GM06990 (cell line): ENCODE results near the gene OR4D5.

Experiments used
- DNase-seq: peaks from one replicate; pipeline ENCODE4 v3.0.0-alpha.2; 2011; ENCODE audit not compliant: insufficient read length; ENCODE audit errors: extremely low read depth
- H3K27me3 ChIP-seq: replicated peaks from 2 replicates; pipeline ENCODE4 v1.6.0; 2011; ENCODE audit warnings: low read length; ENCODE audit not compliant: control insufficient read depth, insufficient read depth
- H3K36me3 ChIP-seq: 2 replicates; pipeline ENCODE4 v1.5.1; 2011; ENCODE audit warnings: low read length; ENCODE audit not compliant: control insufficient read depth, insufficient read depth
- H3K4me3 ChIP-seq: replicated peaks from 2 replicates; pipeline ENCODE4 v1.5.1; 2011; ENCODE audit warnings: low read depth, mild to moderate bottlenecking, control low read depth, low read length
- CTCF ChIP-seq: IDR thresholded peaks from 2 replicates; pipeline ENCODE4 v1.5.1; 2011; ENCODE audit warnings: low read length, control low read depth, mild to moderate bottlenecking, inconsistent platforms; ENCODE audit not compliant: insufficient read depth, poor library complexity, severe bottlenecking

The OR4D5 gene

DNA sequence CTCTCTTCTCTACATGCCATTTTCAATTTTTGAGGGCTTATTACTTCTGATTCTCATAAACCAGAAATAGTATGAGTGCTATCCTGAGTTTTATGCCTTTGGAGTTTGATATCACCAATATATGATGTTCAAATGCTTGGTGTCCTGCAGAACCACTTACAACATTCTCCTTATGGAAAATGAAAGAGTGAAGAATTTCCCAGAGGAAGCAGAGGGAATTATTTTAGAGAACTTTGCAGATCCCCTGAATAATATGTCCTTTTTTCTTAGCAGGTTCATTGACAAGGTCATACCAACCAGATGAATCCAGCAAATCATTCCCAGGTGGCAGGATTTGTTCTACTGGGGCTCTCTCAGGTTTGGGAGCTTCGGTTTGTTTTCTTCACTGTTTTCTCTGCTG lies at the start of gene OR4D5:
TSS of gene OR4D5 (plus strand) at position 301 of the 400 bp plus-strand sequence. CDS start at position 301, 0 bp downstream.
- TF ChIP-seq CTCF, result no peak
- Histone ChIP-seq H3K4me3 (no peak within 1 kb of the TSS), H3K36me3 (no peaks in the 10 kb centered on the region), H3K27me3 (no peaks in the 10 kb centered on the region; the same call in 1 of the 2 replicates)
- no peak for DNase-seq

DNA sequence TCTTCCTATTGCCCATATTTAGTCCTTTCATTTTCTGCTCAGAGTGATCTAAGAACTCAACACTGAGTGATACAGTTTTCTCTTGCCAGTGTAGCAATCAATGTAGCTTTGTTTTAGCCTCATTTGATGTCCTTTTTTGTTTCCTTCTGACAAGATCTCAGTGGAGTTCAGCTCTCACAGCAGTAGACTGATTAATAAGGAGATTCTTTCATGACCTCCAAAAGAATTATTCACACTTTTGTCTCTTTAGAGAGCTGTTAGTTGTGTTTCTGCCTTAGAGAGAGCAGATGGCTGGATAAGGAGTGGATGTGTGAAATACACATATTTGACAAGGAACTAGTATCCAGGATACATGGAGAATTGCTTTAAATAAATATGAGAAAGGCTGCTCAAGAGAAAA lies 47.4 kb upstream of the OR4D5 start:
- Histone ChIP-seq H3K36me3 (no peaks in the 10 kb centered on the region), H3K27me3 (no peaks in the 10 kb centered on the region), H3K4me3 (no peak overlapping the region)
- no peak for TF ChIP-seq CTCF
- no peak for DNase-seq

GRCh38 chr11:123899792-123900191 lies 39.6 kb upstream of the OR4D5 start:
- DNase-seq, result no peak
- no peaks in the 10 kb centered on the region for H3K27me3 ChIP-seq
- no peaks in the 10 kb centered on the region for H3K36me3 ChIP-seq
- TF ChIP-seq CTCF, result no peak
- H3K4me3 ChIP-seq, result no peak overlapping the region

GRCh38 chr11:123901867-123902266 lies 37.5 kb upstream of the OR4D5 start, which contains the start of gene OR8D4:
OR8D4 (plus strand) TSS chr11:123902167; CDS start chr11:123906432, 4,265 bp downstream.
- no peaks in the 10 kb centered on the region for H3K27me3 ChIP-seq
- no peaks in the 10 kb centered on the region for H3K36me3 ChIP-seq
- H3K4me3 ChIP-seq, result no peak within 1 kb of the TSS
- no peak for DNase-seq
- no peak for TF ChIP-seq CTCF

- peak; percentile 36 for DNase-seq
- no peaks in the 10 kb centered on the region for H3K27me3 ChIP-seq
- H3K4me3 ChIP-seq, result no peak overlapping the region
- no peaks in the 10 kb centered on the region for H3K36me3 ChIP-seq
- no peak for TF ChIP-seq CTCF
Measured at GRCh38 chr11:123903932-123904331, 35.5 kb upstream of the OR4D5 start.

- DNase-seq, result no peak
- no peak for TF ChIP-seq CTCF
- Histone ChIP-seq H3K27me3 (no peaks in the 10 kb centered on the region), H3K4me3 (no peak overlapping the region), H3K36me3 (no peaks in the 10 kb centered on the region)
Measured at GRCh38 chr11:123904932-123905331, 34.5 kb upstream of the OR4D5 start.
